HUES6 (cell line): ENCODE results near the gene CLHC1.

ENCODE experiments used
- H3K27ac ChIP-seq: 2 replicates; pipeline ENCODE4 v1.7.0; 2013; ENCODE audit warnings: low read depth, mild to moderate bottlenecking, low read length, inconsistent platforms
- H3K27me3 ChIP-seq: 2 replicates; pipeline ENCODE4 v1.6.1; 2013; ENCODE audit warnings: low read length; ENCODE audit not compliant: control insufficient read depth, insufficient read depth
- H3K36me3 ChIP-seq: 2 replicates; pipeline ENCODE4 v1.6.1; 2013; ENCODE audit warnings: low read length; ENCODE audit not compliant: control insufficient read depth, insufficient read depth
- H3K4me1 ChIP-seq: 2 replicates; pipeline ENCODE4 v1.6.1; 2013; ENCODE audit warnings: low read length; ENCODE audit not compliant: control insufficient read depth, insufficient read depth
- H3K4me3 ChIP-seq: 2 replicates; pipeline ENCODE4 v1.5.1; 2013; ENCODE audit warnings: low read depth, low read length
- H3K9ac ChIP-seq: one replicate; pipeline ENCODE4 v1.6.1; 2013; ENCODE audit warnings: mild to moderate bottlenecking, low read length
- H3K9me3 ChIP-seq: 2 replicates; pipeline ENCODE4 v1.6.1; 2013; ENCODE audit warnings: low read depth, low read length; ENCODE audit not compliant: control insufficient read depth, insufficient read depth

Gene CLHC1

GRCh38 chr2:55156984-55157383 is 75.1 kb downstream of the CLHC1 start:
- H3K36me3 ChIP-seq = no peaks in the 10 kb centered on the region
- no peak overlapping the region for H3K9ac ChIP-seq
- H3K27me3 ChIP-seq = no peaks in the 10 kb centered on the region
- no peak overlapping the region for H3K27ac ChIP-seq
- H3K9me3 ChIP-seq = no peaks in the 10 kb centered on the region
- H3K4me1 ChIP-seq = peaks cover 29% of the 10 kb centered on the region
- H3K4me3 ChIP-seq = no peak overlapping the region

DNA sequence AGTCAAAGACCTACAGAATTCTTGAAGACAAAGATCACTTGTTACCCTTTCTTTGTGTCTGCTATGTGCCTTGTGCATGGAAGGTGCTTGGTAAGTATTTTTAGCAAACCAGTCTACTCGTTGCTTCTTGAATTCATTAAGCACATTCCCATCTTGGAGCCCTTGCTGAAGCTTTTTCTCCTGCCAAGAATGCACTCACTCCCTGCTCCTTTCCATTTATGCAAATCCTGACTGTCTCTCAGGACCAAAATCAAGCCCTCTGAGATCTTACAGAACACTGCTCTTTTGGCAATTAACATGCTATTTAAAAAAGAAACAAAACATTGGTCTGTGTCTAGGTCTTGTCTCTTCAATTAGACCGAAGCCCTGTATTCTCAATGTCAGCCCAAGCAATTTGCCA is 75.8 kb downstream of the CLHC1 start:
- Histone ChIP-seq H3K36me3 (no peaks in the 10 kb centered on the region), H3K4me1 (peaks cover 25% of the 10 kb centered on the region), H3K27ac (no peak overlapping the region), H3K9ac (no peak overlapping the region), H3K4me3 (no peak overlapping the region), H3K9me3 (no peaks in the 10 kb centered on the region), H3K27me3 (no peaks in the 10 kb centered on the region)

DNA sequence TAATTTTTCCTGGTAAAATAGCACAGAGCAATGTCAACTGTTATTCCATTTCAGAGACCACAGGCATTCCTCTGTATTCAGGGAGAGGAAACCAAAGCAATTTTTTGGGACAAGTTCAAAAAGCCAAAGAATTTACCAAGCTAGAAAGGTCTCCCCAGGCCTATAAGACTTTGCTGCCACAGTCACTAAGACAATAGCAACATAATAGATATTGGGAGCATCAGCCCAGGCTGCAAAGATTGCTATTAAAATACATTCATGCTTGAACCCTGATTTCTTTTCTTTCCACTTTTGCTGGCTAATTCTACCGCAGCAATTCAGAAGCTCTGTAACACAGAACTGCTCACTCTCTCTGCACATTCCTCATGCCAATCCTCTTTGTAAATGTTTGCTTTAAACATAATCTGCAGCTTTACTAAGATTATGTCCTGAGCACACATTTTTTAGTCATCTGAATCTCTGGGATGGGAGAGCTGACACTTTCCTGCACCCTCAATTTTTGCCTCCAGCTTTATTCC is 76.3 kb downstream of the CLHC1 start:
- no peak overlapping the region for H3K9ac ChIP-seq
- H3K27ac ChIP-seq = no peak overlapping the region
- H3K36me3 ChIP-seq = no peaks in the 10 kb centered on the region
- H3K9me3 ChIP-seq = no peaks in the 10 kb centered on the region
- no peak overlapping the region for H3K4me3 ChIP-seq
- no peaks in the 10 kb centered on the region for H3K27me3 ChIP-seq
- peaks cover 25% of the 10 kb centered on the region for H3K4me1 ChIP-seq

- Histone ChIP-seq H3K4me3 (no peak overlapping the region), H3K9ac (no peak overlapping the region), H3K9me3 (no peaks in the 10 kb centered on the region), H3K4me1 (peaks cover 25% of the 10 kb centered on the region), H3K36me3 (no peaks in the 10 kb centered on the region), H3K27me3 (no peaks in the 10 kb centered on the region), H3K27ac (no peak overlapping the region)
Observed at GRCh38 chr2:55155206-55155605, 76.9 kb downstream of the CLHC1 start.

DNA sequence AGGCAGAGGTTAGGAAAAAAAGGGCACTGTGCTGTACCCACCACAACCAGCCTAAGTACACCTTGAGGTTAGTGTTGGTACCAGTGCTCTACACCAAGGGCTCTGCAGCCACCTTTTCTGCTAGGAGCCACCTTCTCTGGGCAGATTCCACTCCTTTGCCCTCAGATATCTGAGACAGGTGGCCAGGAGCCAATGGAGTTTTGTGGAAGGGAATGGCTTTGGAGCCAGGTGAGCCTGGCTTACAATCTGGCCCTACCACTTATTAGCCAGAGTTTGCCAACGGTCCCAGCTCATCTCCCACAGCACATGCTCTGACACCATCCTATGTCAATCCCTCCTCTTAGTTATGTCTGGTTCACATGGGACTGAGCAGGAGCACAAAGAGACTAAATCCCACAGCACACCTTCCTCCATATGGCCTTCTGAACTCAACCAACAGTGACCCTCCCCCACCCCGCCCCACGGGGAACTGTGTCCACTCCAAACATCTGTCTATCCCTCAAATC is 77.5 kb downstream of the CLHC1 start:
- Histone ChIP-seq H3K36me3 (no peaks in the 10 kb centered on the region), H3K4me1 (peaks cover 25% of the 10 kb centered on the region), H3K27ac (no peak overlapping the region), H3K27me3 (no peaks in the 10 kb centered on the region), H3K9me3 (no peaks in the 10 kb centered on the region), H3K4me3 (no peak overlapping the region), H3K9ac (no peak overlapping the region)

DNA sequence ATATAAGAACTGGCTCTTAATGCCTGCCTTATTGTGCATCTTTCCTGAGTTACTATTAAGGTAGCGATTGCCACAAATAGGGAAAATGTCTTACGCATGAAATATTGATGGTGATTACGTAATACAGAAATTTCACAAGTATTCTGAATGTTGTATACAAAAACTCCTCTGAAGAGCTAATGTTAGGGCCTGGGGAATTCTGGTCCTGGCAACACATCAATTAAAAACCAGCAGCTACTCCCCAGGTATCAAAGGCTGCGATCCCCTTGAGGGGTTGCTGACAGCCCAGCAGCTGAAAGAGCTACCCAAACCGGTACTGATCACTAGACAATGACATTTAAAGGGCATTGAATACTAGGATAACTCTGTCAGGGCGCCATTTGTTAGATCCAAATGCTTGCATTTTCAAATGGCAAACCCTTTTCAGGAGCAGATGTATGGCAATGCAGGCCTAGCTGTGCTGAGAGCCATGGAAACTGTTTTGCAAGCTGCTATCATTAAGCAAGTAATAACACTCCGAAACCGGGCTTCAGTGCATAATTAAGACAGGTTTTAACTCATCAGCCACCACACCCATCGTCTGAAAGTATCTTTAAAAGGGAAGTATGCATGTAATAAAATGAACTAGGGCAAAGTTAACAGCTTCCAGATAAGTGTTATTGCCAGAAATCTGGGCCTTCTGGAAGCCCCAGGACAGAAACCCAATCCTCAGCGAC is 78.4 kb downstream of the CLHC1 start:
- H3K9ac ChIP-seq = no peak overlapping the region
- H3K27ac ChIP-seq = no peak overlapping the region
- H3K9me3 ChIP-seq = no peaks in the 10 kb centered on the region
- H3K36me3 ChIP-seq = no peaks in the 10 kb centered on the region
- H3K4me1 ChIP-seq = peaks cover 25% of the 10 kb centered on the region
- H3K4me3 ChIP-seq = no peak overlapping the region
- H3K27me3 ChIP-seq = no peaks in the 10 kb centered on the region

DNA sequence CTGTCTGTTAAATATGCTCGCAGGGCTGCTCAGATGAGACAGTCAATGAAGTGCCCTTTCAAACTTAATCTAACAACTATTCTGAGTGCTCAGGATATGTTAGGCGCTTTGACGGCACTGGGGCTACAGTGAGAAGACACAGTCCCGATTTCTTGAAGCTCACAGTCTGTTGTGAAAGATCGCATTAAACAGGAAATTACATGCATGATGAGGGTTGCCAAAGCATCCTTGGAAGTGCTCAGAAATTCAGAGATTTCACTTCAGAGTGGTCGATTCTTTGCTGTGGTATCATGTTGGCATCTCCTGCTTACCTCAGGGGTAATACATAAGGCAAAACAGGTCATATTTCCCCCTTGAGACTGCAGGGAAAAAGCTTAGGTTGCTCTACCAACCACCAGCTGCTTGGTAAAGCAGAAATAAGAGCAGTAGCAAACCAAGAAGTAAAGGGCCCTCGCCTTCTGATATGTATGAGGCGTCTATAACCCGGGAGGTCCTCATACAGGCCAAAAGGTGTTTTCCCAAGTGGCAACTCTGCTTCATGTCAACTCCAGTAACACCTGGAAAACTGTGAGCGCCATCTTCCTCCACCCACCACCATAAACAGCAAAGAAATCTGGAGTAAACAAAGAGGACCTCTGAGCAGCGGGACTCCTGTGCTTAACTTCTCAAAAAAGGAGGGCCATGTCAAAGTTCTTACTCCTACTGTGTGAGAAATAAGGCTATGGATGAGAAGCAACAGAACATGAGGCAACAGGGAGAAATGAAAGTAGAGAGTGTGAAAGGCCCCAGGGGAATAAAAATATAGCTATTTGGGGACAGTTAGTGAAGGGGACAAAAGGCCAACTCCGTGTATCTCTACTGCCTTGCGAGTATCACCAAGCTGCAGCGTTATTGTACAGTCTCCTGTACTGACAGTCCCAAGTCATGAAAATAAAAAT is 79.3 kb downstream of the CLHC1 start:
- no peak overlapping the region for H3K9ac ChIP-seq
- H3K27me3 ChIP-seq = no peaks in the 10 kb centered on the region
- peaks cover 20% of the 10 kb centered on the region for H3K4me1 ChIP-seq
- H3K9me3 ChIP-seq = no peaks in the 10 kb centered on the region
- no peaks in the 10 kb centered on the region for H3K36me3 ChIP-seq
- H3K4me3 ChIP-seq = no peak overlapping the region
- H3K27ac ChIP-seq = no peak overlapping the region

DNA sequence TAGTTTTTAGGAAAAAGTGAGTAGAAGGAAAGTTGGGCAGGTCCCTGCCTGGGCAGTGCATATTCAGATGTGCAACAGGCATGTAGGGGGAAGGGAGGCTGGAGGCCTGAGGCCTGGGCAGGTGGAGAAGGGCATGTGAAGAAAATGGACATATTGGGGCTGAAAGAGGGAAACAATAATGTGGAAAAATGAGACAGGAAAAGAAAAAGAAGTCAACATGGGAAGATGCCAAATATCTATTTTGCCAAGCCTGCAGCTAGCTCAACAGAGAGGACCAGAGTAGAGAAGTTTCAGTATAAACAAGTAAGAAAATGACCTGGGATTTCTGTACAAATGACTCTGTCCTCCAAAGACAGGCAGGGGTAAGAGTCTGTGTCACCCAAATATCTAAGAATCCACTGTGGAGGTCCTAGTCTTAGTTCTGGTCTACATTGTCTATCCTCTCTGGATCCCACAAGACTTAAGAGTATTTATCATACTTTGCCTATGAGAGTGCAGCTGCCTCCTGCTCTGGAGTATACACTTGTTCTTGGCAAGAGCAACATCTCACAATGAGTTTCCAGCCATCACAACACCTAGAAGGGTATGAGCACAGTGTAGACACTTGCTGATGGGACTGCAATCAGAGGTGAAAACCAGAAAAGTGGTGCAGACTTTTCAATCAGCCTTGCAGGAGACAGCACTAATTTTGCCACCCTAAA is 80.2 kb downstream of the CLHC1 start:
- no peaks in the 10 kb centered on the region for H3K9me3 ChIP-seq
- no peak overlapping the region for H3K4me3 ChIP-seq
- peaks cover 12% of the 10 kb centered on the region for H3K4me1 ChIP-seq
- H3K27me3 ChIP-seq = no peaks in the 10 kb centered on the region
- no peak overlapping the region for H3K27ac ChIP-seq
- H3K36me3 ChIP-seq = no peaks in the 10 kb centered on the region
- no peak overlapping the region for H3K9ac ChIP-seq

- no peaks in the 10 kb centered on the region for H3K36me3 ChIP-seq
- no peak overlapping the region for H3K27ac ChIP-seq
- H3K9ac ChIP-seq = no peak overlapping the region
- no peaks in the 10 kb centered on the region for H3K9me3 ChIP-seq
- peaks cover 1% of the 10 kb centered on the region; the same call in 1 of the 2 replicates for H3K4me1 ChIP-seq
- H3K27me3 ChIP-seq = no peaks in the 10 kb centered on the region
- no peak overlapping the region for H3K4me3 ChIP-seq
Observed at GRCh38 chr2:55150834-55151233, 81.3 kb downstream of the CLHC1 start.

DNA sequence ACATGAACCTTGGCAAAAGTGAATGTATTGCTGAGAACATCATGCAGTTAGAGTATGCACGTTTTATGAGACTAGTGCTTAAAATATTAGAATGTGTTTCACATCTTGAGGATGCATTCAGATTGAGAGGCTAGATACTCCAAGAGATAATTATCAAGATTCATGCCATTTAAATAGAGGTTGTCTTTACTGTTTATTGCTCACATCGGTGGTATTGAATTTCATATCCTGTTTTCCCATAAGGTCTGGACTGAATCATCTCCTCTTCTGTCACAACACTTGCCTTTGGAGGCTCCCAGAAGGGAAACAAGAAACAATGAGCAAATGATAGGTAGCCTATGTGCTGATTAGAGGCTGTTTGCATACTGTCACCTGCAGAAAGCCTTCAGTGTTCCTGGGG is 83.8 kb downstream of the CLHC1 start:
- H3K9me3 ChIP-seq = no peaks in the 10 kb centered on the region
- H3K36me3 ChIP-seq = no peaks in the 10 kb centered on the region
- no peak overlapping the region for H3K27ac ChIP-seq
- H3K4me3 ChIP-seq = no peak overlapping the region
- no peaks in the 10 kb centered on the region for H3K4me1 ChIP-seq
- no peaks in the 10 kb centered on the region for H3K27me3 ChIP-seq
- no peak overlapping the region for H3K9ac ChIP-seq
